Neural cell (in vitro differentiated cells): ENCODE results near the gene SYT11. TPM values are rescaled to one million over a fixed set of nuclear protein-coding genes. Genes with fewer than 3 reads are reported as not detected.
A peak's percentile ranks its signal among the peaks of the same experiment; 100 is the strongest.

Experiments used
- H2AFZ ChIP-seq: fragments of 200-600, 300-800 bp; sonication (generic), shearing (Covaris generic); 2 replicates; pipeline ENCODE4 v1.6.0; 2014; ENCODE audit warnings: low read depth, mild to moderate bottlenecking, antibody characterized with exemption, low read length, moderate library complexity
- H3F3A ChIP-seq: fragments of 200-600 bp; shearing (Covaris generic); 2 replicates; pipeline ENCODE4 v1.6.1; 2016; ENCODE audit warnings: mild to moderate bottlenecking, moderate library complexity, mixed read lengths, antibody characterized with exemption, low read length; ENCODE audit not compliant: insufficient read depth, poor library complexity, severe bottlenecking
- H3K27ac ChIP-seq: fragments of 200-600, 300-800 bp; sonication (generic), shearing (Covaris generic); 2 replicates; pipeline ENCODE4 v1.5.1; 2014; ENCODE audit warnings: mild to moderate bottlenecking, low read length, moderate library complexity
- H3K27me3 ChIP-seq: fragments of 300-800, 200-600 bp; sonication (generic), shearing (Covaris generic); 2 replicates; pipeline ENCODE4 v1.6.0; 2014; ENCODE audit warnings: mild to moderate bottlenecking, low read depth, low read length, moderate library complexity; ENCODE audit not compliant: insufficient read depth
- H3K36me3 ChIP-seq: fragments of 300-800, 200-600 bp; sonication (generic), shearing (Covaris generic); 2 replicates; pipeline ENCODE4 v1.5.1; 2014; ENCODE audit warnings: mild to moderate bottlenecking, antibody characterized with exemption, low read length, moderate library complexity; ENCODE audit not compliant: insufficient read depth
- H3K4me2 ChIP-seq: fragments of 300-800, 200-600 bp; sonication (generic), shearing (Covaris generic); 2 replicates; pipeline ENCODE4 v1.6.0; 2014; ENCODE audit warnings: mild to moderate bottlenecking, low read length
- H3K4me3 ChIP-seq: fragments of 300-800, 200-600 bp; sonication (generic), shearing (Covaris generic); 2 replicates; pipeline ENCODE4 v1.5.1; 2014; ENCODE audit warnings: mild to moderate bottlenecking, low read length, moderate library complexity
- H3K79me2 ChIP-seq: fragments of 200-600 bp; shearing (Covaris generic); replicated peaks from 2 replicates; pipeline ENCODE4 v1.6.0; 2014; ENCODE audit warnings: mild to moderate bottlenecking, low read length, moderate library complexity; ENCODE audit not compliant: insufficient read depth
- H3K9ac ChIP-seq: fragments of 300-800, 200-600 bp; sonication (generic), shearing (Covaris generic); 2 replicates; pipeline ENCODE4 v1.6.1; 2016; ENCODE audit warnings: mild to moderate bottlenecking, low read length, mixed read lengths
- H3K9me2 ChIP-seq: fragments of 200-600 bp; shearing (Covaris generic); 2 replicates; pipeline ENCODE4 v1.6.1; 2016; ENCODE audit warnings: mild to moderate bottlenecking, low read length, mixed read lengths; ENCODE audit not compliant: insufficient read depth
- H3K9me3 ChIP-seq: fragments of 200-600, 300-800 bp; sonication (generic), shearing (Covaris generic); 2 replicates; pipeline ENCODE4 v1.6.1; 2016; ENCODE audit warnings: mild to moderate bottlenecking, mixed run types, low read length, moderate library complexity, mixed read lengths
- H4K20me1 ChIP-seq: fragments of 200-600 bp; shearing (Covaris generic); 2 replicates; pipeline ENCODE4 v1.6.1; 2016; ENCODE audit warnings: mild to moderate bottlenecking, mixed run types; ENCODE audit not compliant: insufficient read depth
- EP300 ChIP-seq: fragments of 450-650 bp; conservative IDR thresholded peaks from 2 replicates; pipeline ENCODE4 v1.6.1; 2014; ENCODE audit warnings: antibody characterized with exemption, mild to moderate bottlenecking, moderate library complexity; ENCODE audit not compliant: poor library complexity, severe bottlenecking
- EZH2 ChIP-seq: fragments of 200-600, 300-800 bp; shearing (Covaris generic), sonication (generic); IDR thresholded peaks from 2 replicates; pipeline ENCODE4 v1.6.1; 2014; ENCODE audit warnings: antibody characterized with exemption, low read length, borderline replicate concordance, mild to moderate bottlenecking; ENCODE audit not compliant: insufficient read depth, poor library complexity, severe bottlenecking
- MXI1 ChIP-seq: fragments of 450-650 bp; conservative IDR thresholded peaks from 2 replicates; pipeline ENCODE4 v1.6.1; 2014; ENCODE audit warnings: antibody characterized with exemption, mild to moderate bottlenecking; ENCODE audit not compliant: poor library complexity, severe bottlenecking
- POLR2AphosphoS5 ChIP-seq: IDR thresholded peaks from 2 replicates; pipeline ENCODE4 v1.6.1; 2012
- RAD21 ChIP-seq: fragments of 450-650 bp; conservative IDR thresholded peaks from 2 replicates; pipeline ENCODE4 v1.6.1; 2014; ENCODE audit warnings: antibody characterized with exemption, mild to moderate bottlenecking, moderate library complexity
- SMC3 ChIP-seq: fragments of 450-650 bp; conservative IDR thresholded peaks from 2 replicates; pipeline ENCODE4 v1.6.1; 2014; ENCODE audit warnings: antibody characterized with exemption, mild to moderate bottlenecking, moderate library complexity; ENCODE audit not compliant: poor library complexity
- TAF1 ChIP-seq: IDR thresholded peaks from 2 replicates; pipeline ENCODE4 v1.6.1; 2012; ENCODE audit warnings: low read depth
- polyA plus RNA-seq: library from polyadenylated mRNA; depleted of rRNA; stranded (reverse); fragments of >200 nt; gene quantifications from 2 replicates; pipeline ENCODE4 v1.2.3, GENCODE V29; 2014
- TF ChIP-seq, protein P1 (sequence below): fragments of 450-650 bp; IDR thresholded peaks from 2 replicates; pipeline ENCODE4 v1.5.1; 2014; ENCODE audit warnings: antibody characterized with exemption, mild to moderate bottlenecking, moderate library complexity; ENCODE audit not compliant: poor library complexity, severe bottlenecking
- TF ChIP-seq, protein P2 (sequence below): IDR thresholded peaks from 2 replicates; pipeline ENCODE4 v1.6.1; 2012; ENCODE audit warnings: borderline replicate concordance

The SYT11 gene
- polyA plus RNA-seq, 1 donor from 2014 or later = 122 TPM

GRCh38 chr1:155861896-155862295, 2.5 kb downstream of the SYT11 start:
- H3K9me3 ChIP-seq = no peaks in the 10 kb centered on the region
- H3K4me3 ChIP-seq = peak overlapping the region; percentile 78
- TF ChIP-seq RAD21 (no peak), POLR2AphosphoS5 (no peak), SMC3 (no peak), EP300 (no peak), TAF1 (no peak), EZH2 (no peak), MXI1 (no peak)
- TF ChIP-seq, protein P1, sequence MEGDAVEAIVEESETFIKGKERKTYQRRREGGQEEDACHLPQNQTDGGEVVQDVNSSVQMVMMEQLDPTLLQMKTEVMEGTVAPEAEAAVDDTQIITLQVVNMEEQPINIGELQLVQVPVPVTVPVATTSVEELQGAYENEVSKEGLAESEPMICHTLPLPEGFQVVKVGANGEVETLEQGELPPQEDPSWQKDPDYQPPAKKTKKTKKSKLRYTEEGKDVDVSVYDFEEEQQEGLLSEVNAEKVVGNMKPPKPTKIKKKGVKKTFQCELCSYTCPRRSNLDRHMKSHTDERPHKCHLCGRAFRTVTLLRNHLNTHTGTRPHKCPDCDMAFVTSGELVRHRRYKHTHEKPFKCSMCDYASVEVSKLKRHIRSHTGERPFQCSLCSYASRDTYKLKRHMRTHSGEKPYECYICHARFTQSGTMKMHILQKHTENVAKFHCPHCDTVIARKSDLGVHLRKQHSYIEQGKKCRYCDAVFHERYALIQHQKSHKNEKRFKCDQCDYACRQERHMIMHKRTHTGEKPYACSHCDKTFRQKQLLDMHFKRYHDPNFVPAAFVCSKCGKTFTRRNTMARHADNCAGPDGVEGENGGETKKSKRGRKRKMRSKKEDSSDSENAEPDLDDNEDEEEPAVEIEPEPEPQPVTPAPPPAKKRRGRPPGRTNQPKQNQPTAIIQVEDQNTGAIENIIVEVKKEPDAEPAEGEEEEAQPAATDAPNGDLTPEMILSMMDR = no peak
- TF ChIP-seq, protein P2, sequence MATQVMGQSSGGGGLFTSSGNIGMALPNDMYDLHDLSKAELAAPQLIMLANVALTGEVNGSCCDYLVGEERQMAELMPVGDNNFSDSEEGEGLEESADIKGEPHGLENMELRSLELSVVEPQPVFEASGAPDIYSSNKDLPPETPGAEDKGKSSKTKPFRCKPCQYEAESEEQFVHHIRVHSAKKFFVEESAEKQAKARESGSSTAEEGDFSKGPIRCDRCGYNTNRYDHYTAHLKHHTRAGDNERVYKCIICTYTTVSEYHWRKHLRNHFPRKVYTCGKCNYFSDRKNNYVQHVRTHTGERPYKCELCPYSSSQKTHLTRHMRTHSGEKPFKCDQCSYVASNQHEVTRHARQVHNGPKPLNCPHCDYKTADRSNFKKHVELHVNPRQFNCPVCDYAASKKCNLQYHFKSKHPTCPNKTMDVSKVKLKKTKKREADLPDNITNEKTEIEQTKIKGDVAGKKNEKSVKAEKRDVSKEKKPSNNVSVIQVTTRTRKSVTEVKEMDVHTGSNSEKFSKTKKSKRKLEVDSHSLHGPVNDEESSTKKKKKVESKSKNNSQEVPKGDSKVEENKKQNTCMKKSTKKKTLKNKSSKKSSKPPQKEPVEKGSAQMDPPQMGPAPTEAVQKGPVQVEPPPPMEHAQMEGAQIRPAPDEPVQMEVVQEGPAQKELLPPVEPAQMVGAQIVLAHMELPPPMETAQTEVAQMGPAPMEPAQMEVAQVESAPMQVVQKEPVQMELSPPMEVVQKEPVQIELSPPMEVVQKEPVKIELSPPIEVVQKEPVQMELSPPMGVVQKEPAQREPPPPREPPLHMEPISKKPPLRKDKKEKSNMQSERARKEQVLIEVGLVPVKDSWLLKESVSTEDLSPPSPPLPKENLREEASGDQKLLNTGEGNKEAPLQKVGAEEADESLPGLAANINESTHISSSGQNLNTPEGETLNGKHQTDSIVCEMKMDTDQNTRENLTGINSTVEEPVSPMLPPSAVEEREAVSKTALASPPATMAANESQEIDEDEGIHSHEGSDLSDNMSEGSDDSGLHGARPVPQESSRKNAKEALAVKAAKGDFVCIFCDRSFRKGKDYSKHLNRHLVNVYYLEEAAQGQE = no peak
- H3K9ac ChIP-seq = peak overlapping the region; percentile 100
- H3K4me2 ChIP-seq = peak overlapping the region; percentile 100
- no peaks in the 10 kb centered on the region for H3K9me2 ChIP-seq
- H3K36me3 ChIP-seq = no peaks in the 10 kb centered on the region
- peaks cover 8% of the 10 kb centered on the region for H3F3A ChIP-seq
- peak overlapping the region; percentile 99 for H3K27ac ChIP-seq
- no peak overlapping the region for H2AFZ ChIP-seq
- no peaks in the 10 kb centered on the region for H4K20me1 ChIP-seq
- H3K27me3 ChIP-seq = no peaks in the 10 kb centered on the region
- H3K79me2 ChIP-seq = peaks cover 82% of the 10 kb centered on the region

DNA sequence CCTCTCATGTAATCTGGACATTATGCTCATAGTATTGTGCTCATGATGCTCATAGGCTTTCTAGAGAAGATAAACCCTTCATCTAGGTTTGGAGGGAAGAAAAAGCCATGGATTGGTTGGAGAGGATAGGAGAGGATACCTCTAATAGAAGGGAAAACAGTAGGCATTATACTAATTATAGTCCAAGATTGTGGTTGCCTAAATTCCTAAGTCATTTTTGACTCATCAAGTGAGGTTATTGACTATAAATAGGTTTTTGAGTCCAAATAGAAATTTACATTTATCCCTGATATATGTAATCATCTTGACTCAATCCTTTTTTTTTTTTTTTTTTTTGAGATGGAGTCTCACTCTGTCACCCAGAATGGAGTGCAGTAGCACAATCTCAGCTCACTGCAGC, 5.0 kb downstream of the SYT11 start:
- peaks cover 8% of the 10 kb centered on the region for H3K36me3 ChIP-seq
- H3K4me3 ChIP-seq = no peak overlapping the region
- no peaks in the 10 kb centered on the region for H3K27me3 ChIP-seq
- no peak overlapping the region for H3K4me2 ChIP-seq
- no peak overlapping the region for H3K27ac ChIP-seq
- peaks cover 95% of the 10 kb centered on the region for H3K79me2 ChIP-seq
- no peak for TF ChIP-seq MXI1
- no peak for TF ChIP-seq TAF1
- no peak for TF ChIP-seq SMC3
- TF ChIP-seq, protein P1 = no peak
- TF ChIP-seq, protein P2 = no peak
- TF ChIP-seq EP300 = no peak
- no peak for TF ChIP-seq RAD21
- no peak for TF ChIP-seq EZH2
- no peak for TF ChIP-seq POLR2AphosphoS5
- peaks cover 11% of the 10 kb centered on the region for H4K20me1 ChIP-seq
- no peaks in the 10 kb centered on the region for H3K9me3 ChIP-seq
- no peak overlapping the region for H3K9ac ChIP-seq
- H2AFZ ChIP-seq = no peak overlapping the region
- peaks cover 8% of the 10 kb centered on the region for H3F3A ChIP-seq
- H3K9me2 ChIP-seq = no peaks in the 10 kb centered on the region
